T-cell (primary cell): ENCODE data around the gene RGS17. TPM values are rescaled to one million over a fixed set of nuclear protein-coding genes. Genes with fewer than 3 reads are reported as not detected.

Experiments used
- ATAC-seq, 4 experiments: fragments of 200-7000 bp in 3 of 4; fragments of 150-1000 bp in 1 of 4; cut with Tn5 transposase; replicated peaks in 1 of 4; 1 replicate in 3 of 4; 2 replicates in 1 of 4; pipeline ENCODE4 v1.10.0; 2021; ENCODE audit warnings: moderate library complexity in 3 of 4, mild to moderate bottlenecking in 2 of 4, moderate number of reproducible peaks in 1 of 4
- CTCF ChIA-PET, 2 donors: fragments of 300-600 bp; sonication (Branson Sonifier 250); formaldehyde crosslinking; loops; one replicate each; lab custom pipeline; 2022; ENCODE audit warnings: antibody characterized with exemption in 2 of 2; lab: Charles Lee
- POLR2A ChIA-PET, 2 donors: fragments of 300-600 bp; sonication (Branson Sonifier 250); formaldehyde crosslinking; loops; one replicate each; lab custom pipeline; 2022; ENCODE audit warnings: antibody characterized with exemption in 2 of 2; lab: Charles Lee
- DNase-seq, 35 experiments: peaks; one replicate each; pipeline versions ENCODE4 v3.0.0 to v3.0.0-alpha.2; 2013 to 2023
- H3K27ac ChIP-seq: one replicate; pipeline ENCODE4 v1.5.1; 2013; ENCODE audit warnings: low read length
- H3K27me3 ChIP-seq, 2 experiments: replicated peaks in 1 of 2; 1 replicate in 1 of 2; 2 replicates in 1 of 2; pipeline versions ENCODE4 v1.6.1 to v1.7.0; 2013; ENCODE audit warnings: low read length in 1 of 2, mixed read lengths in 1 of 2; ENCODE audit not compliant: control insufficient read depth in 2 of 2, insufficient read depth in 2 of 2; ENCODE audit errors: extremely low read depth in 1 of 2
- H3K36me3 ChIP-seq, 2 donors: 1 replicate in 1 of 2; 2 replicates in 1 of 2; pipeline versions ENCODE4 v1.6.1 to v1.7.0; 2013; ENCODE audit warnings: low read length in 1 of 2; ENCODE audit not compliant: control insufficient read depth in 2 of 2, insufficient read depth in 1 of 2; ENCODE audit errors: extremely low read depth in 1 of 2
- H3K4me1 ChIP-seq, 2 experiments: 1 replicate in 1 of 2; 2 replicates in 1 of 2; pipeline versions ENCODE4 v1.6.1 to v1.7.0; 2013; ENCODE audit warnings: low read length in 2 of 2, mixed read lengths in 1 of 2; ENCODE audit not compliant: insufficient read depth in 2 of 2, control insufficient read depth in 1 of 2; ENCODE audit errors: extremely low read depth in 1 of 2
- H3K4me3 ChIP-seq, 2 donors: 1 replicate in 1 of 2; 2 replicates in 1 of 2; pipeline versions ENCODE4 v1.5.1 to v1.7.0; 2013; ENCODE audit warnings: mild to moderate bottlenecking in 2 of 2, low read length in 1 of 2, moderate library complexity in 1 of 2; ENCODE audit not compliant: control insufficient read depth in 1 of 2; ENCODE audit errors: extremely low read depth in 1 of 2
- H3K9me3 ChIP-seq: 2 replicates; pipeline ENCODE4 v1.7.0; 2013
- H3K27ac Mint-ChIP-seq, 2 donors: one replicate each; pipeline ENCODE4 v1.8.0; 2020 to 2021; ENCODE audit warnings: mild to moderate bottlenecking in 2 of 2, mixed read lengths in 2 of 2
- H3K27me3 Mint-ChIP-seq, 2 donors: one replicate each; pipeline ENCODE4 v1.8.0; 2021 to 2022; ENCODE audit warnings: mixed read lengths in 2 of 2
- H3K36me3 Mint-ChIP-seq: one replicate; pipeline ENCODE4 v1.8.0; 2021; ENCODE audit warnings: mixed read lengths
- H3K4me1 Mint-ChIP-seq, 3 donors: one replicate each; pipeline ENCODE4 v1.8.0; 2020 to 2022; ENCODE audit warnings: mixed read lengths in 3 of 3, mild to moderate bottlenecking in 1 of 3
- H3K4me3 Mint-ChIP-seq, 3 donors: one replicate each; pipeline ENCODE4 v1.8.0; 2020 to 2022; ENCODE audit warnings: mild to moderate bottlenecking in 3 of 3, mixed read lengths in 3 of 3, moderate library complexity in 3 of 3
- H3K9me3 Mint-ChIP-seq, 3 donors: one replicate each; pipeline ENCODE4 v1.8.0; 2020 to 2022; ENCODE audit warnings: mixed read lengths in 3 of 3
- WGBS: methylation state at CpG from one replicate; pipeline ENCODE4 v1.1.5; 2013; ENCODE audit warnings: missing lambda C conversion rate; ENCODE audit not compliant: insufficient coverage; 5-methylcytosine and 5-hydroxymethylcytosine counted together
- total RNA-seq, 35 experiments: library from RNA in 6 of 35; stranded (reverse) in 6 of 35; fragments of 120-200 nt in 1 of 35; gene quantifications; one replicate each; pipeline versions ENCODE4 v1.2.1 to v1.2.4 and lab custom pipeline; 2013 to 2026

The RGS17 gene
- total RNA-seq, 5 donors from 2014 or later (not counting 1 experiment from before 2014, with no cell fraction given): 0.09 to 0.30 TPM; not detected in 3

DNA sequence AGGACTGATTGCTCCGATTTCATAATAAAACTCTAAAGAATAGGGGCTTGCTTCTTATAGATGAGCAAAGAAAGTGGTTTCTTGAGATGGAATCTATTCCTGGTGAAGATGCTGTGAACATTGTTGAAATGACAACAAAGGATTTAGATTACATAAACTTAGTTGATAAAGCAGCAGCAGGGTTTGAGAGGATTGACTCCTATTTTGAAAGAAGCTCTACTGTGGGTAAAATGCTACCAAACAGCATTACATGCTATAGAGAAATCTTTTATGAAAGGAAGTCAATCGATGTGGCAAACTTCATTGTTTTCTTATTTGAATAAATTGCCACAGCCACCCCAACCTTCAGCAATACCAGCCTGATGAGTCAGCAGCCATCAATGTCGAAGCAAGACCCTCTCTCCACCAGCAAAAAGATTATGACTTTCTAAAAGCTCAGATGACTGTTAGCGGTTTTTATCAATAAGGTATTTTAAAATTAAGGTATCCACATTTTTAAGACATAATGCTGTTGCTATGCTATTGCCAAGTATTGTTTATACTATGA, 115.9 kb downstream of the RGS17 start:
- Mint-ChIP-seq H3K4me1 (no peaks in the 10 kb centered on the region), H3K9me3 (no peaks in the 10 kb centered on the region), H3K36me3 (no peaks in the 10 kb centered on the region), H3K4me3 (no peak overlapping the region), H3K27ac (no peak overlapping the region), H3K27me3 (peaks cover 17 to 21% of the 10 kb centered on the region in 2 donors)
- no peak for DNase-seq
- Histone ChIP-seq H3K4me3 (no peak overlapping the region), H3K27me3 (no peaks in the 10 kb centered on the region), H3K27ac (no peak overlapping the region), H3K4me1 (no peaks in the 10 kb centered on the region), H3K36me3 (no peaks in the 10 kb centered on the region), H3K9me3 (no peaks in the 10 kb centered on the region)
- WGBS: no CpG with 5 or more reads among the region's 4 CpGs
- no peak for ATAC-seq
- ChIA-PET CTCF (interaction anchor here in 1 of 2 donors (0.6 kb wide), 2 partner anchors 16 to 556 kb away, joined by 3 read pairs; no protein-coding TSS in a partner anchor), POLR2A (no interaction called here)

DNA sequence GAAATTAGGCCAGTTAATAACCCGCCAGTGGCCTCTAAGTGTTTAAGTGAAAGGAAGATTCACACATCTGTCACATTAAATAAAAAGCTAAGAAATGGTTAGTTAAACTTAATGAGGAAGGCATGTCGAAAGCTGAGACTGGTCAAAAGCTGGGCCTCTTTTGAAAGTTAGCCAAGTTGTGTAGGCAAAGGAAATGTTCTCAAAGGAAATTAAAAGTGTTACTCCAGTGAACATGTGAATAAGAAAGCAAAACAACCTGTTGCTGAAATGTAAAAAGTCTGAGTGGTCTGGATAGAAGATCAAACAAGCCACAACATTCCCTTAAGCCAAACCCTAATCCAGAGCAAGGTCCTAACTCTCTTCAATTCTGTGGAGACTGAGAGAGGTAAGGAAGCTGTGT, 117.6 kb downstream of the RGS17 start:
- Histone ChIP-seq H3K27me3 (no peaks in the 10 kb centered on the region), H3K4me1 (no peaks in the 10 kb centered on the region), H3K27ac (no peak overlapping the region), H3K36me3 (no peaks in the 10 kb centered on the region), H3K4me3 (no peak overlapping the region), H3K9me3 (no peaks in the 10 kb centered on the region)
- DNase-seq (no peak), ATAC-seq (no peak)
- WGBS: 38% methylated on average over 1 of the region's 2 CpGs
- H3K4me3 Mint-ChIP-seq: no peak overlapping the region
- no peaks in the 10 kb centered on the region for H3K4me1 Mint-ChIP-seq
- H3K36me3 Mint-ChIP-seq: no peaks in the 10 kb centered on the region
- H3K9me3 Mint-ChIP-seq: no peaks in the 10 kb centered on the region
- ChIA-PET CTCF (no interaction called here), POLR2A (interaction anchor here in 1 of 2 donors (0.6 kb wide), 1 partner anchor 11 kb away, joined by 3 read pairs; no protein-coding TSS in a partner anchor)
- no peak overlapping the region for H3K27ac Mint-ChIP-seq
- peaks cover 13 to 18% of the 10 kb centered on the region in 2 donors for H3K27me3 Mint-ChIP-seq

DNA sequence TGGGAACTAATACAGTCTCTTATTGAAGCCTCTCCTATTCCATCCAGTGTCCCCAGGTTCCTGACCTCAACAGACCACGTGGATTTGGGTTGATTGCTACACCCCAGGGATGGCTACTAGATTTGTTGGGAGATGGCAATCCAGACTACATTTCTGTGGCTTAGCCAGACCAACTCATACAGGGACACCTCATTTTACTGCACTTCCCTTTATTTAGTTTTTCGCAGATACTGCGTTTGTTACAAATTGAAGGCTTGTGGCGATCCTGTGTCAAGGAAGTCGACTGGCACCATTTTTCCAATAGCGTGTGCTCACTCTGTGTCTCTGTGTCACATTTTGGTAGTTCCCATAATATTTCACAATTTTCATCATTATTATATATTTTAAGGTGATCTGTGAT, 118.2 kb downstream of the RGS17 start:
- CTCF ChIA-PET: no interaction called here
- Histone ChIP-seq H3K9me3 (no peaks in the 10 kb centered on the region), H3K27me3 (no peaks in the 10 kb centered on the region), H3K4me3 (no peak overlapping the region), H3K27ac (no peak overlapping the region), H3K4me1 (no peaks in the 10 kb centered on the region), H3K36me3 (no peaks in the 10 kb centered on the region)
- Mint-ChIP-seq H3K27ac (no peak overlapping the region), H3K27me3 (peaks cover 13 to 17% of the 10 kb centered on the region in 2 donors), H3K4me1 (no peaks in the 10 kb centered on the region), H3K4me3 (no peak overlapping the region), H3K9me3 (no peaks in the 10 kb centered on the region), H3K36me3 (no peaks in the 10 kb centered on the region)
- POLR2A ChIA-PET: interaction anchor here in 1 of 2 donors (0.6 kb wide), 1 partner anchor 12 kb away, joined by 3 read pairs; no protein-coding TSS in a partner anchor
- no peak for DNase-seq
- WGBS: 100% methylated on average over 2 of the region's 6 CpGs
- ATAC-seq: no peak

DNA sequence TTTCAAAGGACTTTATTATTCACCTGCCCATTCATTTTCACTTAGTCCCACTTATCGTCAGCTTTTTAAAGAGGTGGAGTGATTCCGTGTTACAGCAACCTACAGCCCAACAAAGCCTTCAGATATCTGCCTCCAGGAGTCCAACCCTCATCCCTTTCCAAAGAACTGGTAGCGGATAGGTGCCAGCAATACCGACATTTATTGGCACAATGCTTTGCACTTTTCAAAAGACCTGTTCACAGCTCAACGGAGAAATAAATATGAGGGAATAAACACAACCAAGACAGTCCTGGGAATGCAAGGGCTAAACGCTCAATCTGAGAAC, 127.8 kb downstream of the RGS17 start:
- peak overlapping the region; percentile 73 for H3K27ac ChIP-seq
- CTCF ChIA-PET: no interaction called here

DNA sequence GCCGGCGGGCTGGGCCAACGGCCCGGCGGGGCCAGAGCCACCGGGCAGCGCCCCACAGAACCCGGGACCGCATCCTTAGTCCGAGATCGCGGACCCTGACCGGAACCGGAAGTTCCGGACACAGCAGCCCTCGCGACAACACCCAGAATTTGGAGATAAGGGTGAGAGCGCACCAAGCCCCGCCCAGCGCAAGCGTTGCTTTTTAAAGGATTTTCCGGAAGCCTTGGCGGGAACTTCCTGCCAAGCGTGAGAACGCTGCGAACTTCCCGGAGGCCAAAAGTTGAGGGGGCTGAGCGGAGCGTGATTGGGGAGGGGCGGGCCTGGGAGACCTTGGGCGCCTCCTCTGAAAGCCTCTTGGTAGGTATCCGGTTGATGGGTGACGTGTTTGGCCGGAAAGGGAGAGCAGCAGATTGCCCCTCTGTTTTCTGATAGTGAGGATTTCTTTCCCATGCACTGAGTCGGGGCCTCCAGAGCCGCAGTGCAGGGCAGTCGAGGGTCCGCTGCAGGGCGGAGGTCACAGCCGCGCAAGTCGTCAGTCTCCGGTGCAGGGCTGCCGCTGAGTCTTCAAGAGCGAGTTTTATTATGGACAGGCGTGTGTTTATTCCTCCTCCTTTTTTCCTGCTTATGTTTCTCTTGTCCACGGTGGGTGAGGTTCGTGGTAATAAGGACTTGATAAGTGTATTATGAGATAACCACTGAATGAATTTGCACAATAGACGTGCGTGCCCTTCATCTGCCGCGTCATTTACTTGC, 128.3 kb downstream of the RGS17 start, which contains the start of gene MTRF1L:
Gene MTRF1L (minus strand): TSS at position 97 of the 753 bp plus-strand sequence. CDS start 24 bp downstream, at position 73.
- Histone ChIP-seq H3K4me3 (peak within 1 kb of the TSS; percentile 68 to 91), H3K9me3 (no peaks in the 10 kb centered on the region), H3K36me3 (peaks cover 0 to 7% of the 10 kb centered on the region in 2 donors), H3K27me3 (no peaks in the 10 kb centered on the region), H3K27ac (peak within 1 kb of the TSS; percentile 73), H3K4me1 (peaks cover 17 to 22% of the 10 kb centered on the region in 2 experiments)
- POLR2A ChIA-PET: interaction anchor here in 1 of 2 donors (0.6 to 1.0 kb wide), 3 partner anchors 17 to 29 kb away, joined by 3 to 4 read pairs (median 3); partner anchors contain the start of gene FBXO5
- H3K27me3 Mint-ChIP-seq: no peaks in the 10 kb centered on the region
- H3K4me3 Mint-ChIP-seq: peak within 1 kb of the TSS; percentile 94 to 97 (median 96)
- under 1% methylated on average over 45 of the region's 52 CpGs for WGBS
- H3K4me1 Mint-ChIP-seq: peaks cover 48 to 53% (median 49%) of the 10 kb centered on the region in 3 donors
- H3K9me3 Mint-ChIP-seq: no peaks in the 10 kb centered on the region
- peak within 1 kb of the TSS; percentile 93 to 95 for H3K27ac Mint-ChIP-seq
- peaks cover 8% of the 10 kb centered on the region for H3K36me3 Mint-ChIP-seq
- DNase-seq: peak; percentile 62 to 90 (median 76)
- peak; percentile 84 to 90 (median 85) for ATAC-seq
- CTCF ChIA-PET: no interaction called here

More for the DNA sequence above, 127.8 kb downstream of the RGS17 start:
- no peaks in the 10 kb centered on the region for H3K9me3 ChIP-seq
- peaks cover 0 to 4% of the 10 kb centered on the region in 2 donors for H3K36me3 ChIP-seq
- Mint-ChIP-seq H3K9me3 (no peaks in the 10 kb centered on the region), H3K4me3 (peak overlapping the region; percentile 94 to 97 (median 96)), H3K27me3 (no peaks in the 10 kb centered on the region), H3K4me1 (peaks cover 47 to 53% (median 48%) of the 10 kb centered on the region in 3 donors), H3K27ac (peak overlapping the region; percentile 93 to 95), H3K36me3 (peaks cover 6% of the 10 kb centered on the region)
- ATAC-seq (peak in 3 of 4 experiments; percentile 7 to 8 (median 8)), DNase-seq (no peak)
- H3K27me3 ChIP-seq: no peaks in the 10 kb centered on the region
- H3K4me1 ChIP-seq: peaks cover 17 to 22% of the 10 kb centered on the region in 2 experiments
- POLR2A ChIA-PET: interaction anchor here in 1 of 2 donors (0.6 to 1.0 kb wide), 3 partner anchors 18 to 29 kb away, joined by 3 to 4 read pairs (median 3); partner anchors contain the start of gene FBXO5
- 4% methylated on average over 3 of the region's 6 CpGs for WGBS
- peak overlapping the region; percentile 68 to 91 for H3K4me3 ChIP-seq
